ENCODE data around the gene ABTB2. TPM values are rescaled to one million over a fixed set of nuclear protein-coding genes. Genes with fewer than 3 reads are reported as not detected.

Gene ABTB2
- total and polyA plus RNA-seq, 2 experiments from 2014 or later = 12.4 to 14.3 TPM

GRCh38 chr11:34344410-34344767 is 13.4 kb downstream of the ABTB2 start:
- H3K36me3 ChIP-seq (replicated peaks; ENCODE audit: insufficient read depth, low read depth) = no peaks in the 10 kb centered on the region
- no peak for DNase-seq (ENCODE audit: low spot score)
- H3K4me3 ChIP-seq = no peak overlapping the region
- peaks cover 93% of the 10 kb centered on the region for H3K79me2 ChIP-seq
- H3K4me1 ChIP-seq (ENCODE audit: insufficient read depth) = peaks cover 46% of the 10 kb centered on the region
- H3K9me2 ChIP-seq (replicated peaks; ENCODE audit: insufficient read depth) = no peaks in the 10 kb centered on the region
- no peak overlapping the region for H2AFZ ChIP-seq
- 92% methylated on average over 6 of the region's 6 CpGs for WGBS (ENCODE audit: low lambda C conversion rate, missing lambda C conversion rate)
- H3K4me2 ChIP-seq = no peak overlapping the region
- no peak for TF ChIP-seq EZH2phosphoT487 (IDR thresholded peaks at IDR 0.05; ENCODE audit: low read depth, severe bottlenecking, unreplicated experiment)
- TF ChIP-seq EZH2 (IDR thresholded peaks at IDR 0.05; ENCODE audit: borderline replicate concordance) = no peak
- no peak for TF ChIP-seq CTCF (IDR thresholded peaks at IDR 0.05; ENCODE audit: poor library complexity)
- no peaks in the 10 kb centered on the region for H3K27me3 ChIP-seq
- H4K20me1 ChIP-seq (ENCODE audit: insufficient read depth, poor library complexity, severe bottlenecking) = peaks cover 47% of the 10 kb centered on the region
- H3K9me3 ChIP-seq (ENCODE audit: low read depth) = no peaks in the 10 kb centered on the region
- H3K27ac ChIP-seq = no peak overlapping the region

- peaks cover 39% of the 10 kb centered on the region for H3K4me1 ChIP-seq (ENCODE audit: insufficient read depth)
- 91% methylated on average over 6 of the region's 6 CpGs for WGBS (ENCODE audit: low lambda C conversion rate, missing lambda C conversion rate)
- peaks cover 90% of the 10 kb centered on the region for H3K79me2 ChIP-seq
Measured at GRCh38 chr11:34343686-34344085, 14.1 kb downstream of the ABTB2 start.

GRCh38 chr11:34343153-34343552 is 14.7 kb downstream of the ABTB2 start:
- no peaks in the 10 kb centered on the region for H3K9me2 ChIP-seq (replicated peaks; ENCODE audit: insufficient read depth)

More at GRCh38 chr11:34343686-34344085, 14.1 kb downstream of the ABTB2 start:
- no peak overlapping the region for H3K4me2 ChIP-seq
- no peak for DNase-seq (ENCODE audit: low spot score)
- no peaks in the 10 kb centered on the region for H3K27me3 ChIP-seq
- no peak overlapping the region for H3K4me3 ChIP-seq
- TF ChIP-seq EZH2 (IDR thresholded peaks at IDR 0.05; ENCODE audit: borderline replicate concordance) (no peak), CTCF (IDR thresholded peaks at IDR 0.05; ENCODE audit: poor library complexity) (no peak), EZH2phosphoT487 (IDR thresholded peaks at IDR 0.05; ENCODE audit: low read depth, severe bottlenecking, unreplicated experiment) (no peak)
- no peaks in the 10 kb centered on the region for H3K36me3 ChIP-seq (replicated peaks; ENCODE audit: insufficient read depth, low read depth)
- H4K20me1 ChIP-seq (ENCODE audit: insufficient read depth, poor library complexity, severe bottlenecking) = peaks cover 43% of the 10 kb centered on the region
- no peak overlapping the region for H2AFZ ChIP-seq
- H3K9me2 ChIP-seq (replicated peaks; ENCODE audit: insufficient read depth) = no peaks in the 10 kb centered on the region
- H3K27ac ChIP-seq = no peak overlapping the region
- no peaks in the 10 kb centered on the region for H3K9me3 ChIP-seq (ENCODE audit: low read depth)

More at GRCh38 chr11:34343153-34343552, 14.7 kb downstream of the ABTB2 start:
- H3K4me1 ChIP-seq (ENCODE audit: insufficient read depth) = peaks cover 34% of the 10 kb centered on the region
- H3K4me2 ChIP-seq = no peak overlapping the region
- no peak for TF ChIP-seq CTCF (IDR thresholded peaks at IDR 0.05; ENCODE audit: poor library complexity)
- TF ChIP-seq EZH2phosphoT487 (IDR thresholded peaks at IDR 0.05; ENCODE audit: low read depth, severe bottlenecking, unreplicated experiment) = no peak
- no peak for TF ChIP-seq EZH2 (IDR thresholded peaks at IDR 0.05; ENCODE audit: borderline replicate concordance)
- H3K4me3 ChIP-seq = no peak overlapping the region
- no peak overlapping the region for H3K27ac ChIP-seq
- H3K9me3 ChIP-seq (ENCODE audit: low read depth) = no peaks in the 10 kb centered on the region
- no peaks in the 10 kb centered on the region for H3K27me3 ChIP-seq
- 92% methylated on average over 3 of the region's 3 CpGs for WGBS (ENCODE audit: low lambda C conversion rate, missing lambda C conversion rate)
- no peak for DNase-seq (ENCODE audit: low spot score)
- peaks cover 40% of the 10 kb centered on the region for H4K20me1 ChIP-seq (ENCODE audit: insufficient read depth, poor library complexity, severe bottlenecking)
- peaks cover 89% of the 10 kb centered on the region for H3K79me2 ChIP-seq
- H3K36me3 ChIP-seq (replicated peaks; ENCODE audit: insufficient read depth, low read depth) = no peaks in the 10 kb centered on the region
- no peak overlapping the region for H2AFZ ChIP-seq
